DND-41 (cell line): ENCODE data around the gene WFIKKN1.

Experiments
- ATAC-seq: fragments of 200-7000 bp; cut with Tn5 transposase; 3 replicates; pipeline ENCODE4 v1.9.1; 2021; ENCODE audit warnings: low read depth; ENCODE audit not compliant: insufficient read depth
- DNase-seq: peaks from one replicate; pipeline ENCODE4 v3.0.0-alpha.2; 2020
- H2AFZ ChIP-seq: 2 replicates; pipeline ENCODE4 v1.6.0; 2012; ENCODE audit warnings: low read depth, low read length
- H3K27ac ChIP-seq: 2 replicates; pipeline ENCODE4 v1.5.1; 2012; ENCODE audit warnings: low read length, inconsistent platforms
- H3K27me3 ChIP-seq: fragments of 200-600 bp; sonication (generic); 2 replicates; pipeline ENCODE4 v1.6.0; 2012; ENCODE audit warnings: low read length, mild to moderate bottlenecking, inconsistent platforms; ENCODE audit not compliant: insufficient read depth, poor library complexity
- H3K36me3 ChIP-seq: 2 replicates; pipeline ENCODE4 v1.5.1; 2012; ENCODE audit warnings: low read length, inconsistent platforms; ENCODE audit not compliant: insufficient read depth
- H3K4me1 ChIP-seq: 2 replicates; pipeline ENCODE4 v1.5.1; 2012; ENCODE audit warnings: mild to moderate bottlenecking, low read length; ENCODE audit not compliant: insufficient read depth
- H3K4me2 ChIP-seq: 2 replicates; pipeline ENCODE4 v1.6.0; 2012; ENCODE audit warnings: mild to moderate bottlenecking, moderate library complexity, low read length, inconsistent platforms; ENCODE audit not compliant: insufficient read depth
- H3K4me3 ChIP-seq, 2 experiments: fragments of 200-600 bp in 1 of 2; shearing (Covaris generic) in 1 of 2; 2 replicates each; pipeline ENCODE4 v1.5.1; 2012 to 2016; ENCODE audit warnings: inconsistent platforms in 2 of 2, low read length in 2 of 2, mild to moderate bottlenecking in 2 of 2, low read depth in 1 of 2, moderate library complexity in 1 of 2
- H3K79me2 ChIP-seq: 2 replicates; pipeline ENCODE4 v1.6.0; 2012; ENCODE audit warnings: low read length, inconsistent platforms; ENCODE audit not compliant: insufficient read depth
- H3K9ac ChIP-seq: 2 replicates; pipeline ENCODE4 v1.6.0; 2012; ENCODE audit warnings: low read depth, mild to moderate bottlenecking, inconsistent platforms, low read length, moderate library complexity
- H3K9me3 ChIP-seq: 2 replicates; pipeline ENCODE4 v1.5.1; 2012; ENCODE audit warnings: low read length, moderate library complexity, mild to moderate bottlenecking, inconsistent platforms; ENCODE audit not compliant: insufficient read depth, severe bottlenecking
- H4K20me1 ChIP-seq: 2 replicates; pipeline ENCODE4 v1.6.0; 2012; ENCODE audit warnings: low read length; ENCODE audit not compliant: insufficient read depth
- EZH2 ChIP-seq: IDR thresholded peaks from 3 replicates; pipeline ENCODE4 v1.6.1; 2012; ENCODE audit warnings: borderline replicate concordance, low read depth, mild to moderate bottlenecking, moderate library complexity, low read length, inconsistent platforms; ENCODE audit not compliant: severe bottlenecking
- TF ChIP-seq, protein P1 (sequence below): IDR thresholded peaks from 2 replicates; pipeline ENCODE4 v1.5.1; 2012; ENCODE audit warnings: borderline replicate concordance, low read length, moderate library complexity, mild to moderate bottlenecking; ENCODE audit not compliant: poor library complexity, severe bottlenecking; ENCODE audit errors: extremely low read depth

The WFIKKN1 gene

DNA sequence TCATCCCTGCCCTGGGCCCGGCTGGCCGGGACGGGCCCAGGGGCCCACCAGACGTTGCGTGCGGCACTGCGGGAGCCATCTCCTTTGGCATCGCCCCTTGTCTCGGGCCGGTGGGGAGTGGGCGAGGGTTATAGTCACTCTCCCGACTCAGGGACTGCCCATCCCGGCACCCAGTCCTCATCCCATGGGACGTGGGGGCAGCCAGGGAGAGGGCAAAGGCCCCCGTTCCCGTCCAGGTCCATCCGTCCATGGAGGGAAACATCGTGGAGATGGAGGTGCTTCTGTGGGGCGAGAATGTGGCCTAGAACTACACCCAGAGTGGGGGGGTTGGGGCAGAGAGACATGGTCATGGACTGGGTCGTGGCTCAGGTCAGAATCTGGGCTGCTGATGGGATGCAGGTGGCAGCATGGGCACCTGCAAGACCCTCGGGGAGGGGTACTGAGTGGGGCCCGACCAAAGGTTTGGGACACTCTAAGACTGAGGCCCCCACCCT lies 15.9 kb downstream of the WFIKKN1 start:
- Histone ChIP-seq H3K4me1 (peaks cover 44% of the 10 kb centered on the region), H3K9me3 (no peaks in the 10 kb centered on the region), H3K79me2 (peaks cover 40% of the 10 kb centered on the region), H2AFZ (no peak overlapping the region), H3K9ac (no peak overlapping the region), H3K4me3 (no peak overlapping the region), H3K4me2 (peak overlapping the region; percentile 92; the same call in 1 of the 2 replicates), H3K27me3 (no peaks in the 10 kb centered on the region), H3K36me3 (peaks cover 14% of the 10 kb centered on the region), H4K20me1 (0 out of 2 replicates have a peak, but pooled peaks cover 3% of the 10 kb centered on the region), H3K27ac (no peak overlapping the region)
- no peak for DNase-seq
- no peak for ATAC-seq
- TF ChIP-seq, protein P1, sequence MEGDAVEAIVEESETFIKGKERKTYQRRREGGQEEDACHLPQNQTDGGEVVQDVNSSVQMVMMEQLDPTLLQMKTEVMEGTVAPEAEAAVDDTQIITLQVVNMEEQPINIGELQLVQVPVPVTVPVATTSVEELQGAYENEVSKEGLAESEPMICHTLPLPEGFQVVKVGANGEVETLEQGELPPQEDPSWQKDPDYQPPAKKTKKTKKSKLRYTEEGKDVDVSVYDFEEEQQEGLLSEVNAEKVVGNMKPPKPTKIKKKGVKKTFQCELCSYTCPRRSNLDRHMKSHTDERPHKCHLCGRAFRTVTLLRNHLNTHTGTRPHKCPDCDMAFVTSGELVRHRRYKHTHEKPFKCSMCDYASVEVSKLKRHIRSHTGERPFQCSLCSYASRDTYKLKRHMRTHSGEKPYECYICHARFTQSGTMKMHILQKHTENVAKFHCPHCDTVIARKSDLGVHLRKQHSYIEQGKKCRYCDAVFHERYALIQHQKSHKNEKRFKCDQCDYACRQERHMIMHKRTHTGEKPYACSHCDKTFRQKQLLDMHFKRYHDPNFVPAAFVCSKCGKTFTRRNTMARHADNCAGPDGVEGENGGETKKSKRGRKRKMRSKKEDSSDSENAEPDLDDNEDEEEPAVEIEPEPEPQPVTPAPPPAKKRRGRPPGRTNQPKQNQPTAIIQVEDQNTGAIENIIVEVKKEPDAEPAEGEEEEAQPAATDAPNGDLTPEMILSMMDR = no peak
- no peak for TF ChIP-seq EZH2

DNA sequence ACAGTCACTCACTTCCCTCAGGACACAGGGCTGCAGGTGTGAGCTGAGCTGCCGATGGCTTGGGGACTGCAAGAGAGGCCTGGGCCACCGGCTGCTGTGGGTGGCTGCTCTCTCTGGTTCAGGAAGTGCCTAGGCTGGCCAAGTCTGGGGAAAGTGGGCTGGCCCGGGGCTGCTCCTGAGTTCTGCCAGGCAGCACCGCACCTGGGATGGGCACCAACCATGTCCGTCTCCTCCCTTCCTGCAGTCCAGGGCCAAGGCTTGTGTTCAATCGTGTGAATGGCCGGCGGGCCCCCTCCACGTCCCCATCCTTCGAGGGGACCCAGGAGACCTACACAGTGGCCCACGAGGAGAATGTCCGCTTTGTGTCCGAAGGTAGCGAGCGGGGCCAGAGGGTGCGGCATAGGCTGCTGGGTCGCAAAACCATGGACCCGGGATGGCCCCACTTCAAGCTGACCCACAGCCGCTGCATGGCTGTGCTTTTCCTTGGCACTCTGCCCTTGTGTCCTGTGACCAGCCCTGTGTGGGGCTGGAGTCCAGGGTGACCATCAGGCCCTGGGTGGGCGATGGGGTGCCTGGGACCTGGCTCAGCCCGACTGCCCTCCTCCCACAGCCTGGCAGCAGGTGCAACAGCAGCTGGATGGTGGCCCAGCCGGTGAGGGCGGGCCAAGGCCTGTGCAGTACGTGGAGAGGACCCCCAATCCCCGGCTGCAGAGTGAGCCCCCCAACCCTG lies 16.6 kb downstream of the WFIKKN1 start:
- Histone ChIP-seq H3K4me2 (peak overlapping the region; percentile 92), H3K27ac (no peak overlapping the region), H3K9ac (peak overlapping the region; percentile 87; the same call in 1 of the 2 replicates), H3K4me1 (peaks cover 40% of the 10 kb centered on the region), H4K20me1 (0 out of 2 replicates have a peak, but pooled peaks cover 3% of the 10 kb centered on the region), H3K36me3 (peaks cover 19% of the 10 kb centered on the region), H3K9me3 (no peaks in the 10 kb centered on the region), H3K4me3 (peak overlapping the region in 1 of 2 experiments; percentile 84; a peak in 2 of 4 replicates), H2AFZ (no peak overlapping the region), H3K79me2 (peaks cover 40% of the 10 kb centered on the region), H3K27me3 (no peaks in the 10 kb centered on the region)
- TF ChIP-seq, protein P1 = no peak
- no peak for TF ChIP-seq EZH2
- DNase-seq = no peak
- no peak for ATAC-seq

DNA sequence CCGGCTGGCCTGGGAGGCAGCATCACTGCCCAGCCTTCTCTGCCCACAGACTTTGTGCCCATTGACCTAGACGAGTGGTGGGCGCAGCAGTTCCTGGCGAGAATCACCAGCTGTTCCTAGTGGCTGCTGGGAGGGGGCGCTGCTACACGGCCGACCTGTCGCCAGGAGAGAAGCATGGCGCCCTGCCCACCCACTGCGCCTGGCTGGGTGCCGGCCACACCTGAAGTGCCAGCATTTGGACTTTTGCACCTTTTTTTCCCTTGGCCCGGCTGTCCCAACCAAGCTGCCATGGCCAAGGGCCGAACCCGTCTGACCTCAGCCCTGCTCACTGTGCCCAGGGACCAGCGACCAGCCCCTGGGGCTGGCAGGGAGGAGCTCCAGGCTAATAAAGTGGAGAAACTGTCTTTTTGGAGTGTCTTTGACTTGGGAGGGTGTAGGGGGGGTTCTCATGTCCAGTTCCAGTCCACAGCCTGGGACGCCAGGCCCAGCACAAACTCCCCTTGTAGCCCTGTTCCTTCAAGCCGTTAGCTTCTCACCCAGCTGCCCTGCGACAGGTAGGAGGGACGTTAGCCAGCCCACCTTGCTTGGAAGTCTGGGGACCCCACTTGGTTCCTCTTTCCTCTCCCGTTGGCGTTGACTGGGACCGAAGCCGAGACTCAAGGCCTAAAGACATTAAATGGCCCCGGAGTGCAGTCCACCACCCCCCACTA lies 17.4 kb downstream of the WFIKKN1 start:
- H3K4me3 ChIP-seq = peak overlapping the region; percentile 45 to 84

More for the DNA sequence above, 17.4 kb downstream of the WFIKKN1 start:
- Histone ChIP-seq H3K4me2 (peak overlapping the region; percentile 92), H4K20me1 (0 out of 2 replicates have a peak, but pooled peaks cover 3% of the 10 kb centered on the region), H3K9ac (peak overlapping the region; percentile 87), H3K9me3 (no peaks in the 10 kb centered on the region), H2AFZ (peak overlapping the region; percentile 85), H3K79me2 (peaks cover 38% of the 10 kb centered on the region), H3K27me3 (no peaks in the 10 kb centered on the region), H3K27ac (peak overlapping the region; percentile 76), H3K36me3 (peaks cover 28% of the 10 kb centered on the region), H3K4me1 (peaks cover 32% of the 10 kb centered on the region)
- no peak for TF ChIP-seq EZH2
- TF ChIP-seq, protein P1 = peak; percentile 67
- DNase-seq (peak; percentile 55), ATAC-seq (peak; percentile 27; the same call in 1 of the 3 replicates)
